HEK293 (cell line): Measurements from ENCODE around the gene ATOH8.

Experiments
- GLI2 ChIP-seq: fragments of 450-650 bp; formaldehyde crosslinking; IDR thresholded peaks from 2 replicates; pipeline ENCODE4; 2017; ENCODE audit warnings: missing biosample characterization, missing genetic modification characterization, low read depth, borderline replicate concordance
- RBAK ChIP-seq: fragments of 450-650 bp; formaldehyde crosslinking; IDR thresholded peaks from 2 replicates; pipeline ENCODE4 v1.5.1; 2016; ENCODE audit warnings: missing biosample characterization, missing genetic modification characterization
- ZNF114 ChIP-seq: fragments of 450-650 bp; formaldehyde crosslinking; IDR thresholded peaks from 2 replicates; pipeline ENCODE4 v1.5.0; 2017; ENCODE audit warnings: missing biosample characterization, missing genetic modification characterization
- ZNF175 ChIP-seq: fragments of 450-650 bp; formaldehyde crosslinking; IDR thresholded peaks from 2 replicates; pipeline ENCODE4 v1.5.1; 2016; ENCODE audit warnings: missing biosample characterization, missing genetic modification characterization
- ZNF274 ChIP-seq, 2 experiments: fragments of 200-500 bp in 1 of 2; fragments of 450-650 bp in 1 of 2; sonication (Bioruptor generic) in 1 of 2; formaldehyde crosslinking in 1 of 2; IDR thresholded peaks; 2 replicates each; pipeline versions ENCODE4 v1.5.1 to v1.6.1; 2014 to 2016; ENCODE audit warnings: borderline replicate concordance in 1 of 2, inconsistent platforms in 1 of 2, low read length in 1 of 2, missing biosample characterization in 1 of 2, missing genetic modification characterization in 1 of 2
- TF ChIP-seq, protein P1 (sequence below): fragments of 450-650 bp; formaldehyde crosslinking; IDR thresholded peaks from 2 replicates; pipeline ENCODE4 v1.5.1; 2016; ENCODE audit warnings: missing biosample characterization, missing genetic modification characterization
- TF ChIP-seq, protein P2 (sequence below): fragments of 450-650 bp; formaldehyde crosslinking; IDR thresholded peaks from 2 replicates; pipeline ENCODE4 v1.5.1; 2016; ENCODE audit warnings: missing biosample characterization, missing genetic modification characterization
- TF ChIP-seq, protein P3 (sequence below): fragments of 450-650 bp; formaldehyde crosslinking; IDR thresholded peaks from 2 replicates; pipeline ENCODE4 v1.5.1; 2016; ENCODE audit warnings: missing biosample characterization, missing genetic modification characterization

DNA sequence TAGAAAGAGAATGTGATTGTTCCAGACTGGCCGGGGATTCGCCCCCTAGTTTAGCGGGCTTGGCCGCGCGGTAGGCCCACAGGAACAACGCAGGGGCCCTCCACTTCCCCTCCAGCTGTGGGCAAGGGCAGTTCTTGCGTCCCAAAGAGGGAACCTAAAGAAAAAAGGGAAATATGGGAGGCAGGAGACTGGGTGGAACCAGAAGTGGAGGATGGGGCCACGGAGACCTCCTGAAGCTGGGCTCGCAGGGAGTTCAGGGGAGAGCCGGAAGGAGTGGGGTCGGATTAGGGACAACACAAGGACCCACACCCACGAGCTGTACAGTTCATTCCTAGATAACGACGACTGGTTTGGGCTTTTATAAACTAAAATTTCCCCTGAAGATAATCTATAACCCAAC, 41.5 kb upstream of the ATOH8 start:
- TF ChIP-seq, protein P1, sequence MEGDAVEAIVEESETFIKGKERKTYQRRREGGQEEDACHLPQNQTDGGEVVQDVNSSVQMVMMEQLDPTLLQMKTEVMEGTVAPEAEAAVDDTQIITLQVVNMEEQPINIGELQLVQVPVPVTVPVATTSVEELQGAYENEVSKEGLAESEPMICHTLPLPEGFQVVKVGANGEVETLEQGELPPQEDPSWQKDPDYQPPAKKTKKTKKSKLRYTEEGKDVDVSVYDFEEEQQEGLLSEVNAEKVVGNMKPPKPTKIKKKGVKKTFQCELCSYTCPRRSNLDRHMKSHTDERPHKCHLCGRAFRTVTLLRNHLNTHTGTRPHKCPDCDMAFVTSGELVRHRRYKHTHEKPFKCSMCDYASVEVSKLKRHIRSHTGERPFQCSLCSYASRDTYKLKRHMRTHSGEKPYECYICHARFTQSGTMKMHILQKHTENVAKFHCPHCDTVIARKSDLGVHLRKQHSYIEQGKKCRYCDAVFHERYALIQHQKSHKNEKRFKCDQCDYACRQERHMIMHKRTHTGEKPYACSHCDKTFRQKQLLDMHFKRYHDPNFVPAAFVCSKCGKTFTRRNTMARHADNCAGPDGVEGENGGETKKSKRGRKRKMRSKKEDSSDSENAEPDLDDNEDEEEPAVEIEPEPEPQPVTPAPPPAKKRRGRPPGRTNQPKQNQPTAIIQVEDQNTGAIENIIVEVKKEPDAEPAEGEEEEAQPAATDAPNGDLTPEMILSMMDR = no peak
- TF ChIP-seq, protein P2, sequence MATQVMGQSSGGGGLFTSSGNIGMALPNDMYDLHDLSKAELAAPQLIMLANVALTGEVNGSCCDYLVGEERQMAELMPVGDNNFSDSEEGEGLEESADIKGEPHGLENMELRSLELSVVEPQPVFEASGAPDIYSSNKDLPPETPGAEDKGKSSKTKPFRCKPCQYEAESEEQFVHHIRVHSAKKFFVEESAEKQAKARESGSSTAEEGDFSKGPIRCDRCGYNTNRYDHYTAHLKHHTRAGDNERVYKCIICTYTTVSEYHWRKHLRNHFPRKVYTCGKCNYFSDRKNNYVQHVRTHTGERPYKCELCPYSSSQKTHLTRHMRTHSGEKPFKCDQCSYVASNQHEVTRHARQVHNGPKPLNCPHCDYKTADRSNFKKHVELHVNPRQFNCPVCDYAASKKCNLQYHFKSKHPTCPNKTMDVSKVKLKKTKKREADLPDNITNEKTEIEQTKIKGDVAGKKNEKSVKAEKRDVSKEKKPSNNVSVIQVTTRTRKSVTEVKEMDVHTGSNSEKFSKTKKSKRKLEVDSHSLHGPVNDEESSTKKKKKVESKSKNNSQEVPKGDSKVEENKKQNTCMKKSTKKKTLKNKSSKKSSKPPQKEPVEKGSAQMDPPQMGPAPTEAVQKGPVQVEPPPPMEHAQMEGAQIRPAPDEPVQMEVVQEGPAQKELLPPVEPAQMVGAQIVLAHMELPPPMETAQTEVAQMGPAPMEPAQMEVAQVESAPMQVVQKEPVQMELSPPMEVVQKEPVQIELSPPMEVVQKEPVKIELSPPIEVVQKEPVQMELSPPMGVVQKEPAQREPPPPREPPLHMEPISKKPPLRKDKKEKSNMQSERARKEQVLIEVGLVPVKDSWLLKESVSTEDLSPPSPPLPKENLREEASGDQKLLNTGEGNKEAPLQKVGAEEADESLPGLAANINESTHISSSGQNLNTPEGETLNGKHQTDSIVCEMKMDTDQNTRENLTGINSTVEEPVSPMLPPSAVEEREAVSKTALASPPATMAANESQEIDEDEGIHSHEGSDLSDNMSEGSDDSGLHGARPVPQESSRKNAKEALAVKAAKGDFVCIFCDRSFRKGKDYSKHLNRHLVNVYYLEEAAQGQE (tag by site-specific recombination) = no peak
- TF ChIP-seq ZNF175 = no peak
- TF ChIP-seq, protein P3, sequence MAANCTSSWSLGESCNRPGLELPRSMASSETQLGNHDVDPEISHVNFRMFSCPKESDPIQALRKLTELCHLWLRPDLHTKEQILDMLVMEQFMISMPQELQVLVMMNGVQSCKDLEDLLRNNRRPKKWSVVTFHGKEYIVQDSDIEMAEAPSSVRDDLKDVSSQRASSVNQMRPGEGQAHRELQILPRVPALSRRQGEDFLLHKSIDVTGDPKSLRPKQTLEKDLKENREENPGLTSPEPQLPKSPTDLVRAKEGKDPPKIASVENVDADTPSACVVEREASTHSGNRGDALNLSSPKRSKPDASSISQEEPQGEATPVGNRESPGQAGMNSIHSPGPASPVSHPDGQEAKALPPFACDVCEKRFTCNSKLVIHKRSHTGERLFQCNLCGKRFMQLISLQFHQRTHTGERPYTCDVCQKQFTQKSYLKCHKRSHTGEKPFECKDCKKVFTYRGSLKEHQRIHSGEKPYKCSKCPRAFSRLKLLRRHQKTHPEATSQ = no peak
- no peak for TF ChIP-seq GLI2 (tag by site-specific recombination)
- TF ChIP-seq ZNF114 (tag by site-specific recombination) = no peak
- no peak for TF ChIP-seq ZNF274 (IDR thresholded peaks at IDR 0.05; ENCODE audit: low read length)
- TF ChIP-seq ZNF274 (tag by site-specific recombination; IDR thresholded peaks at IDR 0.05; ENCODE audit: borderline replicate concordance) = no peak
- TF ChIP-seq RBAK (tag by site-specific recombination) = no peak
